ENCODE measurements around the gene EN1. TPM values are rescaled to one million over a fixed set of nuclear protein-coding genes. Genes with fewer than 3 reads are reported as not detected.

The EN1 gene
- total RNA-seq, 1 experiment from 2014 or later, result not detected

DNA sequence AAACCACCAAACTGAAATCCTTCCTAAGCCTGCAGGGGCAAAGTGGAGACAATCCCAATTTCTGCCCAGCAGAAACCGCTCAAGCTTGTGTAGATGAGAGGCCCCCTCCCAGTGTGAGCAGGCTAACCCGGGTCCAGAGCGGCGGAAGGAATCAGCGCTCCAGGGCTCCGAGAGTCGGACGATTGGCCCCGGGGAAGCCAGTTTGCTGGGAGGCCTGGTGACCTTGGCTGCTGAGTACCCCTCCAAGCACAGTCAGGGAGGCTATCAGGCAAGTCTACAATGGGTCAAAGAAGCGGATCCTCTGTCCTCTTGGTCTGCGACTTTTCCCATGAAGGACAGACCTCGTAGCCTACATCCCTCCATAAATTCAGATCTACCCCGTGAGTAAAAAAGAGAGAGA is 16.8 kb upstream of the EN1 start (continued):
- TF ChIP-seq, protein P1, sequence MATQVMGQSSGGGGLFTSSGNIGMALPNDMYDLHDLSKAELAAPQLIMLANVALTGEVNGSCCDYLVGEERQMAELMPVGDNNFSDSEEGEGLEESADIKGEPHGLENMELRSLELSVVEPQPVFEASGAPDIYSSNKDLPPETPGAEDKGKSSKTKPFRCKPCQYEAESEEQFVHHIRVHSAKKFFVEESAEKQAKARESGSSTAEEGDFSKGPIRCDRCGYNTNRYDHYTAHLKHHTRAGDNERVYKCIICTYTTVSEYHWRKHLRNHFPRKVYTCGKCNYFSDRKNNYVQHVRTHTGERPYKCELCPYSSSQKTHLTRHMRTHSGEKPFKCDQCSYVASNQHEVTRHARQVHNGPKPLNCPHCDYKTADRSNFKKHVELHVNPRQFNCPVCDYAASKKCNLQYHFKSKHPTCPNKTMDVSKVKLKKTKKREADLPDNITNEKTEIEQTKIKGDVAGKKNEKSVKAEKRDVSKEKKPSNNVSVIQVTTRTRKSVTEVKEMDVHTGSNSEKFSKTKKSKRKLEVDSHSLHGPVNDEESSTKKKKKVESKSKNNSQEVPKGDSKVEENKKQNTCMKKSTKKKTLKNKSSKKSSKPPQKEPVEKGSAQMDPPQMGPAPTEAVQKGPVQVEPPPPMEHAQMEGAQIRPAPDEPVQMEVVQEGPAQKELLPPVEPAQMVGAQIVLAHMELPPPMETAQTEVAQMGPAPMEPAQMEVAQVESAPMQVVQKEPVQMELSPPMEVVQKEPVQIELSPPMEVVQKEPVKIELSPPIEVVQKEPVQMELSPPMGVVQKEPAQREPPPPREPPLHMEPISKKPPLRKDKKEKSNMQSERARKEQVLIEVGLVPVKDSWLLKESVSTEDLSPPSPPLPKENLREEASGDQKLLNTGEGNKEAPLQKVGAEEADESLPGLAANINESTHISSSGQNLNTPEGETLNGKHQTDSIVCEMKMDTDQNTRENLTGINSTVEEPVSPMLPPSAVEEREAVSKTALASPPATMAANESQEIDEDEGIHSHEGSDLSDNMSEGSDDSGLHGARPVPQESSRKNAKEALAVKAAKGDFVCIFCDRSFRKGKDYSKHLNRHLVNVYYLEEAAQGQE (IDR thresholded peaks at IDR 0.05; ENCODE audit: low read depth), result no peak

DNA sequence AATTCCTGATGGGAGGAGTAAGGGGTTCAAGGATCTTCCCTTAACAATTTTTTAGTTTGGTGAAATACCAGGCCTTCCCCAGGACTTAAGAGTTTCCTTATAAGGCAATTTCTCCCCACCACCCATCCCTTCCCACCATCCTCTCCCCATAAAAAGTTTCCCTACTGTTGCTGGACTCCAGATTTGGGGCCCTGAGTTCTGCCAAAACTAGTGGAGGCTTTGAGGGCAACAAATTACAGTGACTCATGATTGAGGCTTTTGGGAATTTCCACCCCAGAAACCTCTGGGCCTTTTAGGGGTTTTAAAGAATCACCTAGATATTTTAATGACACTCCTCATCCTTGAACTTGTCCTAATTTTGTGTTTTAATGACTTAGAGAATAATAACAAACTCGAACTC is 14.3 kb upstream of the EN1 start:
- no peaks in the 10 kb centered on the region for H3K9me2 ChIP-seq (ENCODE audit: insufficient read depth)
- TF ChIP-seq, protein P2, sequence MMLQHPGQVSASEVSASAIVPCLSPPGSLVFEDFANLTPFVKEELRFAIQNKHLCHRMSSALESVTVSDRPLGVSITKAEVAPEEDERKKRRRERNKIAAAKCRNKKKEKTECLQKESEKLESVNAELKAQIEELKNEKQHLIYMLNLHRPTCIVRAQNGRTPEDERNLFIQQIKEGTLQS (IDR thresholded peaks at IDR 0.05), result no peak
- no peaks in the 10 kb centered on the region for H3K27me3 ChIP-seq (ENCODE audit: insufficient read depth, low read length)
- no peak overlapping the region for H3K4me2 ChIP-seq (ENCODE audit: low read length)
- no peak overlapping the region for H3K4me3 ChIP-seq (replicated peaks in 1 of 2; ENCODE audit: low read depth in 1 of 2, low read length in 2 of 2)
- no peaks in the 10 kb centered on the region for H3K9me3 ChIP-seq (ENCODE audit: control insufficient read depth in 1 of 2, insufficient read depth in 1 of 2, low read depth in 1 of 2, low read length in 2 of 2)
- no TSS peak for BruUV-seq (replicated peaks)
- H3K79me2 ChIP-seq (ENCODE audit: insufficient read depth, low read length), result no peaks in the 10 kb centered on the region
- H3K27ac ChIP-seq (ENCODE audit: low read depth, low read length), result no peak overlapping the region
- ATAC-seq (no peak), DNase-seq (ENCODE audit: low read depth, low spot score) (no peak)
- POLR2A ChIA-PET, result no interaction called here
- RAD21 ChIA-PET (ENCODE audit: low non-redundant PET in 1 of 2, low total read pairs in 2 of 2, uncharacterized antibody in 2 of 2, unreplicated experiment in 2 of 2), result no interaction called here
- CTCF ChIA-PET, result interaction anchor here (2.8 kb wide), 1 partner anchor 815 kb away, joined by 12 read pairs; no protein-coding TSS in a partner anchor
- H2AFZ ChIP-seq (ENCODE audit: low read depth, low read length, poor library complexity, severe bottlenecking), result no peak overlapping the region
- H3K9ac ChIP-seq (ENCODE audit: low read length), result no peak overlapping the region
- no peaks in the 10 kb centered on the region for H3K4me1 ChIP-seq (ENCODE audit: control insufficient read depth in 1 of 2, insufficient read depth in 2 of 2, low read length in 2 of 2)
- intact Hi-C loops (cut with micrococcal nuclease), result loop anchor here (10.0 kb wide), 2 partner anchors 1027 to 1387 kb away; no protein-coding TSS in a partner anchor
- no peaks in the 10 kb centered on the region for H4K20me1 ChIP-seq (ENCODE audit: insufficient read depth)
- H3K36me3 ChIP-seq (ENCODE audit: control insufficient read depth in 1 of 2, insufficient read depth in 2 of 2, low read length in 2 of 2), result no peaks in the 10 kb centered on the region

DNA sequence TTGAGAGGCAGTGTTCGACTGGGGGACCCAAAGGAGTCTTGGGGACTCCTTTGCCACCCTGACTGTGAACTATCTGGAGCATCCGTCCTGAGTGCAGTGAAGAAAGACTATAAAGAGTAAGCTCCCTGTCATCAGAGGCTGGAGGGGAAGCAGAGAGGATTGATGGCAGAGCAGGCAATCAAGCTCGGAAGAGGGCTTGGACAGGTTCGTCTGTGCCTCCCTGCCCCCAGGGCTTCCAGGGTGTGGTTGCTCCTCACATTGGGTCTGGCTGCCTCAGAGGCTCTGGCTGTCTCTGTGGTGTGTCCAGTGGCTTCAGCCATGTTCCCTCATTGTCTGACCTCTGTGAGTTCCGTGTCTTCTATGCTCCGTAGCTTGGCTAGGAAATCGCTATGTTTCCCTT is 13.8 kb upstream of the EN1 start:
- no peak overlapping the region for H2AFZ ChIP-seq (ENCODE audit: low read depth, low read length, poor library complexity, severe bottlenecking)
- no TSS peak for BruUV-seq (replicated peaks)
- intact Hi-C loops (cut with micrococcal nuclease), result loop anchor here (10.0 kb wide), 2 partner anchors 1026 to 1386 kb away; no protein-coding TSS in a partner anchor
- no peaks in the 10 kb centered on the region for H3K36me3 ChIP-seq (ENCODE audit: control insufficient read depth in 1 of 2, insufficient read depth in 2 of 2, low read length in 2 of 2)
- no peak overlapping the region for H3K27ac ChIP-seq (ENCODE audit: low read depth, low read length)
- POLR2A ChIA-PET, result no interaction called here
- no peaks in the 10 kb centered on the region for H4K20me1 ChIP-seq (ENCODE audit: insufficient read depth)
- H3K4me3 ChIP-seq (replicated peaks in 1 of 2; ENCODE audit: low read depth in 1 of 2, low read length in 2 of 2), result no peak overlapping the region
- H3K9me2 ChIP-seq (ENCODE audit: insufficient read depth), result no peaks in the 10 kb centered on the region
- RAD21 ChIA-PET (ENCODE audit: low non-redundant PET in 1 of 2, low total read pairs in 2 of 2, uncharacterized antibody in 2 of 2, unreplicated experiment in 2 of 2), result no interaction called here
- H3K4me1 ChIP-seq (ENCODE audit: control insufficient read depth in 1 of 2, insufficient read depth in 2 of 2, low read length in 2 of 2), result no peaks in the 10 kb centered on the region
- no peaks in the 10 kb centered on the region for H3K27me3 ChIP-seq (ENCODE audit: insufficient read depth, low read length)
- H3K4me2 ChIP-seq (ENCODE audit: low read length), result no peak overlapping the region
- ATAC-seq (no peak), DNase-seq (ENCODE audit: low read depth, low spot score) (no peak)
- no peaks in the 10 kb centered on the region for H3K79me2 ChIP-seq (ENCODE audit: insufficient read depth, low read length)
- H3K9ac ChIP-seq (ENCODE audit: low read length), result no peak overlapping the region
- CTCF ChIA-PET, result interaction anchor here (2.8 kb wide), 1 partner anchor 815 kb away, joined by 12 read pairs; no protein-coding TSS in a partner anchor
- H3K9me3 ChIP-seq (ENCODE audit: control insufficient read depth in 1 of 2, insufficient read depth in 1 of 2, low read depth in 1 of 2, low read length in 2 of 2), result no peaks in the 10 kb centered on the region
- TF ChIP-seq, protein P3, sequence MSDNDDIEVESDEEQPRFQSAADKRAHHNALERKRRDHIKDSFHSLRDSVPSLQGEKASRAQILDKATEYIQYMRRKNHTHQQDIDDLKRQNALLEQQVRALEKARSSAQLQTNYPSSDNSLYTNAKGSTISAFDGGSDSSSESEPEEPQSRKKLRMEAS (IDR thresholded peaks at IDR 0.05), result no peak
- TF ChIP-seq POLR2A (IDR thresholded peaks at IDR 0.05; ENCODE audit: borderline replicate concordance, extremely low read depth, insufficient read depth, insufficient read length), result no peak
- TF ChIP-seq EZH2 (IDR thresholded peaks at IDR 0.05), result no peak
- no peak for TF ChIP-seq YY1 (IDR thresholded peaks at IDR 0.05; ENCODE audit: extremely low read depth, insufficient replicate concordance, low read depth, low read length)
- no peak for TF ChIP-seq EGR1 (IDR thresholded peaks at IDR 0.05; ENCODE audit: low read depth)
- no peak for TF ChIP-seq FOSL1 (IDR thresholded peaks at IDR 0.05; ENCODE audit: low read depth)
- TF ChIP-seq, protein P4, sequence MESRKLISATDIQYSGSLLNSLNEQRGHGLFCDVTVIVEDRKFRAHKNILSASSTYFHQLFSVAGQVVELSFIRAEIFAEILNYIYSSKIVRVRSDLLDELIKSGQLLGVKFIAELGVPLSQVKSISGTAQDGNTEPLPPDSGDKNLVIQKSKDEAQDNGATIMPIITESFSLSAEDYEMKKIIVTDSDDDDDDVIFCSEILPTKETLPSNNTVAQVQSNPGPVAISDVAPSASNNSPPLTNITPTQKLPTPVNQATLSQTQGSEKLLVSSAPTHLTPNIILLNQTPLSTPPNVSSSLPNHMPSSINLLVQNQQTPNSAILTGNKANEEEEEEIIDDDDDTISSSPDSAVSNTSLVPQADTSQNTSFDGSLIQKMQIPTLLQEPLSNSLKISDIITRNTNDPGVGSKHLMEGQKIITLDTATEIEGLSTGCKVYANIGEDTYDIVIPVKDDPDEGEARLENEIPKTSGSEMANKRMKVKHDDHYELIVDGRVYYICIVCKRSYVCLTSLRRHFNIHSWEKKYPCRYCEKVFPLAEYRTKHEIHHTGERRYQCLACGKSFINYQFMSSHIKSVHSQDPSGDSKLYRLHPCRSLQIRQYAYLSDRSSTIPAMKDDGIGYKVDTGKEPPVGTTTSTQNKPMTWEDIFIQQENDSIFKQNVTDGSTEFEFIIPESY (IDR thresholded peaks at IDR 0.05; ENCODE audit: extremely low read depth, insufficient replicate concordance, low read length), result no peak
- TF ChIP-seq ZNF274 (IDR thresholded peaks at IDR 0.05; ENCODE audit: low read depth, low read length), result no peak
- TF ChIP-seq EZH2phosphoT487 (IDR thresholded peaks at IDR 0.05; ENCODE audit: borderline replicate concordance), result no peak
- TF ChIP-seq TCF7L2 (IDR thresholded peaks at IDR 0.05; ENCODE audit: borderline replicate concordance, extremely low read depth, insufficient read depth, insufficient read length), result no peak
- TF ChIP-seq CBX3 (IDR thresholded peaks at IDR 0.05; ENCODE audit: low read depth), result no peak
